HG03460 (cell line): ENCODE results near the gene BEX4.
A peak's percentile ranks its signal among the peaks of the same experiment; 100 is the strongest.
"Not testable (repeated sequence)": the region's sequence is repeated elsewhere in the genome, so short reads cannot be mapped to it uniquely, and the experiment has no call there.

ENCODE experiments used
- ATAC-seq: cut with Tn5 transposase; IDR thresholded peaks from one replicate; pipeline ENCODE4 v1.9.1; 2021; ENCODE audit not compliant: unreplicated experiment

The BEX4 gene, protein sequence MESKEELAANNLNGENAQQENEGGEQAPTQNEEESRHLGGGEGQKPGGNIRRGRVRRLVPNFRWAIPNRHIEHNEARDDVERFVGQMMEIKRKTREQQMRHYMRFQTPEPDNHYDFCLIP

DNA sequence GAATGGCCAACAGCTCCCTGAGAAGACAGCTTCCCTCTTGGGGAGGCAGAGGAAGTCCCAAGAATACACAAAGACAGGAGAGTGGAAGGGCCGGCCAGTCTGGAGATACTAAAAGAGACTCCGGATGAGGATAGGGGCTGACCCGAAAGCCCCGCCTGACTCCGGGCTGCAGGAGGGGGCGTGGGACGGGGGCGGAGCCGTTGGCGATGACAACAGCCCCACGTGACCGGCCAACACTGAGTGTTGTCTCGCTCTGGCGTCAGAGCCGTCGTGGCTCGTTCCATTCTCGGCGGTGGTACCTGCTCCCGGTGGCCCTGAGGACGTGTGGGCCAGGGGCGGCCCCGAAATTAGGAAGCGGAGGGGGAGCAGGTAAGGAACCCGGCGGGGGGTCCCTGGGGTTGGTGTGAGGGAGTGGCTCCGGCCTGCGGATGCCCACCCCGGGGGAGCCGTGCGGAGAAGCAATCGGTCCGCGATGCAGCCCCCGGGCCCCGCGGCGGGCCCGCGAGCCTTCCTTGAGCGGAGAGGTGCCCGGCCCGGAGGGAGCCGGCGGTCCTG is at the start of gene BEX4:
BEX4 (plus strand) TSS at position 239 of the 555 bp plus-strand sequence. CDS start 1,046 bp downstream, outside the sequence.
- ATAC-seq, result peak; percentile 86

DNA sequence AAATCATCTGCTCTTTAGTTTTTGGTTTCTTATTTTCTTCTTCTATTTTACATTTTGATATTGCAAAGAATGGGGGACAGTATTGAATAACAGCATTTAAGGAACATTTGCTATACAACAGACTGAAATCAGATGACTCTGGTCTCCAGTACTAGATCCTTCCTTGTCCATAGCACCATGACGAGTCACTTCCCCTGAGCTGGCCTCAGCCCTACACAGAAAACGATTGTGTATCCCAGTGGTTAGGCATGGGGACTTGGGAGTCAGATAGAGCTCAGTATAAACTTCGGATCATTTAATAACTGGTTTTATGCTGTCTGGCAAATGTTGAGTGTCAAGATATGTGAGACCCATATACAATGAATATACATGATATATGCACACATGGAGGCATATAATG is 44.7 kb upstream of the BEX4 start:
- ATAC-seq, result no peak

DNA sequence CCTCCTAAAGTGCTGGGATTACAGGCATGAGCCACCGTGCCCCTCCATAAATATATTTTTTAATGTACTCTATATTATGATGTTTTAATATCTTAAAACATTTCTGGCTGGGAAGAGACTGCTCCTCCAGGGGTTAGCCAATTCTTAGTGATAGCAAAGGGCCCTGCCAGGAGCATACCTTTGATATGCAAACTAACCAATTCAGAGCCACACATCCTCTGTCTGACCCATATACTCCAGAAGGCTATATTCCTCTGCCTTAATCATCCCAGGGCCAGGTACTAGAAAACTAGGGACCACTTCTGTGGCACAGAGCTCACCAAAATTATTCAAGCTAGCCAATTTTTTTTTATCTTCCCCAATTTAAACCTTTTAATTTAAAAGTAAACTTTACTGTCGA is 43.6 kb upstream of the BEX4 start:
- no peak for ATAC-seq

DNA sequence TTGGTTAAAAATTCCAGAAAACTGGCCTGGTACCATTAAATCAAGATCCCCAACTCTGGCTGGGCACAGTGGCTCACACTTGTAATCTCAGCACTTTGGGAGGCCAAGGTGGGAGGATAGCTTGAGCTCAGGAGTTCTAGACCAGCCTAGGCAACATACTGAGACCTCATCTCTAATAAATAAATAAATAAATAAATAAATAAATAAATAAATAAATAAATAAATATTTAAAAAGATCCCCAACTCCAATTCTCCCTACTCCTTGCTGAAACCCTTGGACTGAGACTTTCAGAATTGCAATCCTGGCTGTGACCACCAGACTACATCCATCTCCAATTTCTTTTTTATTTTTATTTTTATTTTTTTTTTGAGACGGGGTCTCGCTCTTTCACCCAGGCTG is 39.7 kb upstream of the BEX4 start:
- not testable (repeated sequence) for ATAC-seq

DNA sequence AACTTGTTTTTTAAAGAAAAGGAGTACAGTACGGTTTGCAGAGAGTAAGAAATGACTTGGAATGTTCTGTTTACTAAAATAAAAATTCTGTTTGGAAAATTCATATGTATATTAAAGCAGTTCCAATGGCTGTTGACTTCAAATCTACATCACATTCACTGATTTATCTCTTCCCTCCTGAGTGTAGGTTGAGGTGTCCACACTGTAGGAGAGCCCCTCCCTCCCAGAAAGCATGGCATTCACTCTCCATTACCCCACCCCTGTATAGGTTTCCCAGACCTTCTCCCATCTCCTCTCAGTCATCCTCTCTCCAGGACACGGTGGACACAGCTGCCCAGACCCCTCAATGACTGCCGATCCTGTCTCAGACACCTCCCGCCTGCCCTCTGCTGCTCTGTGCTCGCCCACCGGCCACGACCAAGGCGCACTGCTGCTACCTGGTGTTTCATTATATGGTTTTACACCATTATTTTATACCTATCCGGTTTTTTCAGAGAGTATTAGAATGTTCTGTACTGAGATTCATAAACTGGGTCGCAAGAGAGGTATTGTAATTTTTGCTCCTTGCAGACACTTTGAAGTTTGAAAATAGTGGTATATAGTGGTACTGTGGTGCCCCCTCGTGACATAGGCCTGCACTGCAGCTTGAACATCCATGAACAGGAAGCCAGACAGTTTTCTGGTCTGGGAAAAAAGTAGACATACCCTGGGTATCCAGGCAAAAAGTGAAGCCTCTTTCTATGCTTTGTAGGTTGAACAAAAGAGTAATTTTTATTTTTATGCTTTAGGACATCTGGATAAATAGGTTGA is 38.8 kb upstream of the BEX4 start:
- no peak for ATAC-seq

DNA sequence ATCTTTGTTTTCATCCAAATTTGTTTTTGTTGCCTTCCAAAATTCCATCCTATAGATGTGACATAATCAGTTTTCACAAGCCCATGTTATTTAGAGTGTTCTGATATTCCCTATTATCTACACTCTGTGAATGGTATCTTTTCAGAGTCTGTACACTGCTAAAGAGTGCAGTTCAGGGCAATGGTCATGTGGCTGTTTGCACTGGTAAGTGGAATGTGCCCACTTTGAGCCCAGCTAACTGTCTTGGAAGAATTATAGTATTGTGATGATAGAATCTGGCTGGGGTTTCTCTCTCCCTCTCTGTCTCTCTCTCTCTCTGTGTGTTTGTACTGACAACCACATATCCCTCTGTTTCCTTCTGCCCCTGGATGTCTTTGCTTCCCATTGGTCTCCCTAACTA is 37.4 kb upstream of the BEX4 start:
- no peak for ATAC-seq

DNA sequence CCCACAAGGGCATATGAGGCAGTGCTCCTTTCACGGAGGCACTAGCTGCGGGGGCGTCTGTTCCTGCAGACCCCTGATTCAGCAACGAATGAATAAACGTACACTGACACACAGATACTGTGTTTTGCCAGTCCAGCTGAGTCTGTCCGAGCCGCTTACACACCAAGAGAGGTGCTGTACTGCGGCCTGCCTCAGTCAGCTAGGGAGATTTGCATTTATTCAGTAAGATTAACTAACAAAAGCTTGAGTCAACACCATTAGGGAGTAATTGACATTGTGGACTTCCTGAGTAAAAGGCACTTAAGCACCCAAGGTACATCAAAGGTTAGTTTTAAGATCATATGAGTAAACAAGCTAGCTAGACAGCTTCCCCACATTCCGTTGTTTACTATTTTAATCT is 31.0 kb upstream of the BEX4 start:
- no peak for ATAC-seq

DNA sequence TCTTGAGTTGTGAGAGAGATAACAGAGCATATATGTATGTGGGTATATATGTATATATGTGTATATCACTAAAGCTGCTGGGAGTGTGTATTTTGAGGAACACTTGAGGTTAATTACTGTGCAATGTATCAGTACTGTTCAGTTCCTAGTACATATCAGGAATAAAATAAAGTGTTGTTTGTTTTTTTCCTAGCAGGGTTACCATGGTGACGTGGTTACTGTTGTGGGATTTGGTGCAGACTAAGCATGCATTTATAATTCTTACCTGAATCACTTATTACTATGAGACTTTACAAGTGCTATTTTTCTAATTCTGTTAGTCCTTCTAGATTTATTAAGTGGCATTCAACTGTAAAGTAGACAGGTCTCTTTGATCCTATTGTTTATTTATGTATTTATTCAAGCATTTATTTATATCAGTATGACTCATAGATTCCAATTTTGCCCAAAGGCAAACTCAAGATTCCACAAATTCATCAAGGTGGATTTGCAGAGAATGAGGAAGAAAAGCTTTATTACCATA is 26.9 kb upstream of the BEX4 start:
- ATAC-seq, result no peak

DNA sequence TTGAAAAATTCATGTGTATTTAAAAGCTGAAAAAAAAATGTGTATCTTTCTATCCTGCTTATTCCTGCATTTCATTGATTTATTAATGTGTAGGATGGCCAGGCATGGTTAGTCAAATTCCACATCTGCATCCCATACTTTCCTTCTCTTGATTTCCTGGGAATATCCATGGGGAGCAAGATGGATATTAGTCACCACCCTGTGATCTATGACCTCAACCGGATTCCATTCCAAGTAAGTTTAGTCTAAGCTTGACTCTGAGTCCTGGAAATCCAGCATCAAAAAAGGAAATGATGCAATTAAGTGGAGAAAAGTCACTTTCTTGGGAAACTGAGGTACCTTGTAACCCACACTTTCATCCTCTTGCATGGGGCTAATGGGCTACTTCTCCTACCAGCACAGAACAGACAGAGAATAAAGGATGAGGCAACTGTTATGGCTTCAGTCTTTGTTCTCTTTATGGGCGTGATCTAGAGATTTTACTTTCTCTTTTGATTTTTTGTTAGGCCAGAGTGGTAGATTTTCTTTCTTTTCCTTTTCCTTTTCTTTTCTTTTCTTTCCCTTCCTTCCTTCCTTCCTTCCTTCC is 17.1 kb upstream of the BEX4 start:
- no peak for ATAC-seq

DNA sequence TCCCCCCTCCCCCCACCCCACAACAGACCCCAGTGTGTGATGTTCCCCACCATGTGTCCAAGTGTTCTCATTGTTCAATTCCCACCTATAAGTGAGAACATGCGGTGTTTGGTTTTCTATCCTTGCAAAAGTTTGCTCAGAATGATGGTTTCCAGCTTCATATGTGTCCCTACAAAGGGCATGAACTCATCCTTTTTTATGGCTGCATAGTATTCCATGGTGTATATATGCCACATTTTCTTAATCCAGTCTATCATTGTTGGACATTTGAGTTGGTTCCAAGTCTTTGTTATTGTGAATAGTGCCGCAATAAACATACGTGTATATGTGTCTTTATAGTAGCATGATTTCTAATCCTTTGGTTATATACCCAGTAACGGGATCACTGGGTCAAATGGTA is 16.2 kb upstream of the BEX4 start:
- not testable (repeated sequence) for ATAC-seq

DNA sequence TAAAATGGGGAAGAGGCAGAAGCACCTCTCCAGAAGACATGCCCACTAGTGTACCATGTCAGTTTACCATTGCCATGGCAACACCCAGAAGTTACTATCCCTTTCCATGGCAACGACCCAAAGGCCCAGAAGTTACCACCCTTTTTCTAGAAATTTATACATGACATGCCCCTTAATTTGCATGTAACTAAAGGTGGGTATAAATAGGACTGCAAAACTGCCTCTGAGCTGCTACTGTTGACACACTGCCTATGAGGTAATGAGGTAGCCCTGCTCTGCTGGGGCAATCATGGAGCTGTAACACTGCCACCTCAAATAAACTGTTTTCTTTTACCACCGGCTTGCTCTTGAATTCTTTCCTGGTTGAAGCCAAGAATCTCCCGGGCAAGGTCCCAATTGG is 13.9 kb upstream of the BEX4 start:
- ATAC-seq, result no peak

DNA sequence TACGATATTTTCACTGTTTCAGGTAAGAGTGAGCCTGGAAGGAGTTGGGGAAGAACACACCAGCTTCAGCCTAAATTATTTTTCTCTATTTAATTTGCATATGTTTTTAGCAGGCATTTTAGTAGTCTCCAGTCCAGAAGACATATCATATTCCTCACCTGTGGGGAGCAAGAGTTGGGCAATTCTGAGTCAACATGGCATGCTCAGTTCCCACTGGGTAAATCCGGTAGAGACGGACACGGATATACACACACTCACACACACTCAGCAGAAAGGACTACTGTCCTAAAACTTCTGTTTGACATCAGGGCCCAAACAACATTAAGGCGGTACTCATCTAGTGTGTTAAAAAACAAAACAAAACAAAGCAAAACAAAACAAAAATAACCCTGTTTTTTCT is 4.9 kb upstream of the BEX4 start:
- no peak for ATAC-seq

DNA sequence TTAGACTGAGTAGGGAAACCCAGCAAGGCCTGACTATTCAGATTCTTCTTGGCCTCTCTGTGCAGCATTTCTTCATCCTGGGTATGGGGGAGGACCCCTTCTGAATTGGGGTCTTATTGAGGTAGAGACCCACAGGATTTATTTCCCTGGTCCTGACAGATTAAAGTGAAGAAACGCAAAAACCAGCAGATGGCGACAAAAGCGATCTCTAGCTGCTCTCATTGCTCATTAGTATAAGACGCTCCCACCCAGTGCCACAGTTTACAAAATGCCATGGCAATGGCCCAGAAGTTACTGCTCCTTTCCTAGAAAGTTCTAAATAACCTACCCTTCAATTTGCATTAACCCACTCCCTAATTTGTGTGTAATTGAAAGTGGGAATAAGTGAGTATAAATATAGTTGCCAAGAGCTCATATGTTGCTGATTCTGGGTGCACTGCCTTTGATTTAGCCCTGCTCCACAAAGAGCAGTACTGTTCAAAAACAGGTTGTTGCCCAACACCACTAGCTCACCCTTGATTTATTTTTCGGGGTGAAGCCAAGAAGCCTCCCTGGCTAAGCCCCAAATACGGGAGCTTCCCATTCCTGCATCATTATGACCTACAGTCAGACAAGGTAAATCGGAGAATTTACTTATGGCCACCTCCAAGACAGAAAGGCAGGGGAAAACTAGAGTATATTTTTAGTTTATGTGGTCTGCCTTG is 3.7 kb upstream of the BEX4 start:
- ATAC-seq, result no peak

DNA sequence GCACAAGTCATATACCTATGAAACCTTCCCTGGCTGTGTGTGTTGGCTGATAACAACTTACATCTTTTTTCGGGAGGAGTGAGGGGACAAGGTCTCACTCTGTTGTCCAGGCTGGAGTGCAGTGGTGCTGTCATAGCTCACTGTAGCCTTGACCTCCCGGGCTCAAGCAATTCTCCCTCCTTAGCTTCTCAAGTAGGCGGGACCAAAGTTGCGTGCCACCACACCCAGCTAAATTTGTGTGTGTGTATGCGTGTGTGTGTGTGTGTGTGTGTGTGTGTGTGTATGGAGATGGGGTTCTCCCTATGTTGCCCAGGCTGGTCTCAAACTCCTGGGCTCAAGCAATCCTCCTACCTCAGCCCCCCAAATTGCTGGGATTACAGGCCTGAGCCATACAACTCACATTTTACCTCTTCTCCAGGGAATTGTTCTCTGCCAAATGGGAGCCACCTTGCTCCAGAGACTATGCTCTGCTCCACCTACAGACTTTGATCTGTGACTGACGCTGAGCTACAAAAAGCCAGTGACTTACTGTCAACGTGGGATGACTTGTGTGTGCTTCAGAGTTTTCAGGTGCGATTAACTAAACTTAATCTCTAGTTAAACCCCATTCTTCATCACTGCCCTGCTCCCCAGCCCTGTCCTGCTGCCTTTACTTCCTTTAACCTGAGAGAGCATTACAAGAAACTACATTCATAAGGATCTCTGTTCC is 2.0 kb upstream of the BEX4 start:
- ATAC-seq, result no peak

DNA sequence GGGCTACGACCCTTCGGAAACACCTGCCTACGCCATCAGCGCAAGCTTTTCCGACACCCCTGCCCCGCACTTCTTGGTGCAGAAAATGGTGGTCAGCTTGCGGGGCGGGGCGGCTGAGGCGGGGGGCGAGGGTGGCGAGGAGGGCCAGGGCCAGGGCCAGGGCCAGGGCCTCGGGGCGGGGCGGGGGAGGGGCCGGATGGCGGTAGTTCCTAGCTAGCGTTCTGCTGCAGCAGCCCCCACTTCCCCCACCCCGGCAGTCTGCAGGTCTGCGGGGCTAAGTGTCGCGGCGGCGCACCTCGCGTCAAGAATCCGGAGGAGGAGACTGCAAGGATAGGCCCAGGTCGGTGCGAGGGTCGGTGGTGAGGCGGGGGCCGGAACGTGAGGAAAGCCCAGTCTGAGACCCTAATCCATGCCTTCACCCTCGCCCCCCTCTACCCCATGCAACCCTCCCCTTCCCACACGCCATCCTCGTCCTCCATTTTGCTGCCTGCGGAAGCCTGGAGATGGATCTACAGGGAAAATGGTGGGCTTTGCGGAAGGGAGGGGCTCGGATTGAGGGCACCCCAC is 600 bp downstream of the BEX4 start:
- ATAC-seq, result peak; percentile 8

DNA sequence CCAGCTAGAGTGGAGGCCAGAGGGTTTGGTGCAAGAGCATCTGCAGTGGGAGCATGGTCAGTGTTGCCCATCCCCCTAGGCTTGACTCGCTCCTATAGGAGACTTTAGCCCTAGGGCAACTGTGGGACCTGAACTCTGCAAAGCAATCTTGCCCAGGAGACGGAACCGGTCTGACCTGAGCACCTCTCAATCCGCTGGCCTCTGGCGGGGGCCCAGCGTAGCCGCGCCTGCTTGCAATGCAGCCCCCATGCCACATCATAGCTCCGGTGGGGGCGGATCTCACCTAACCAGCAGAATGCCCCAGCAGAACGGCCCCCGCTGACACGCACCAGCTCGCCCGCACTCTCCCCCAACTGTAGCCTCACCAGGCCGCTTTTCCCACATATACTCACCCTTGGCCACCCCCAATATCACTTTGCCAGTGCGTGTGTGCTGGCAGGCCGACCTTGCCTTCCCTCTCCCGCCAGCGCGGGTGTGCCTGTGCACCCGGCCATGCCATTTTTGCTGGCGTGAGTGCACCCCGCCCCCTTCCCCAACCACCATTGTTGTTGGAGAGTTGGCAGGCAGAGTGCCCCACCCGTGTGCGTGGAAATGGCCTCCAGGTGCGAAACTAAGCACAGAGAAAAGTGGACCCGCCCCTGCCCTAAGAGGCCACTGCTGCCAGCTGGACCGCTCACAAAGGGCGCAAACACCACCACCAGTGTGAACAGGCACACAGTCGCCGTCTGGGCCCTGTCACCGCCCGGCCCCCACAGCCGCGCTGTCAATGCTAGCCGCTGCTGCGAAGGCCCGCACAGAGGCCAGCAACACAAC is 5.8 kb downstream of the BEX4 start:
- ATAC-seq, result no peak

DNA sequence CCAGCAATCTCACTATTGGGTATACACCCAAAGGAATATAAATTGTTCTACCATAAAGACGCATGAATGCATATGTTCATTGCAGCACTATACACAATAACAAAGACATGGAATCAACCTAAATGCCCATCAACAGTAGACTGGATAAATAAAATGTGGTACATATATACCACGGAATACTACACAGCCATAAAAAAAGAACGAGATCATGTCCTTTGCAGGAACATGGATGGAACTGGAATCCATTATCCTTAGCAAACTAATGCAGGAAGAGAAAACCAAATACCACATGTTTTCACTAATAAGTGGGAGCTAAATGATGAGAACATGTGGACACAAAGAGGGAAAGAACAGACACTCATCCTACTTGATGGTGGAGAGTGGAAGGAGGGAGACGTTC is 11.0 kb downstream of the BEX4 start:
- not testable (repeated sequence) for ATAC-seq

DNA sequence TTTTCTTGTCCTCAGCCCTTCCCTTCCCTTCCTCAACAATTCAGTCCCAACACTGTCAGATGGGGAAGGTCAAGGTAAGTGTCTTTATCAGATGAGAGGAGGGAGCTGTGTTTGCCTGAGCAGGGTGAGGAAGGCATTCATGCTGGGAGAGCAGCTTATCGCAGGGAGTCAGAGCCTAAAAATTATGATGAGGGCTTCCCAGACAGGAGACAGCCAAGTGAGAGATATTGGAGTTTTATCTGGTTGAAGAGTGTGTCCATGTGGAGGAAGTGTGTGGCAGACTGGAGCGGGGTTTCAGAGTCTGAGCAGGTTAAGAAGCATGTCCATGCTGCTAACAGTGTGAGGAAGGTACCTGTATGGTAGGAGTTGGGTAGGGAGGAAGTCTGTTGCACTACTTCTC is 18.4 kb downstream of the BEX4 start:
- no peak for ATAC-seq

DNA sequence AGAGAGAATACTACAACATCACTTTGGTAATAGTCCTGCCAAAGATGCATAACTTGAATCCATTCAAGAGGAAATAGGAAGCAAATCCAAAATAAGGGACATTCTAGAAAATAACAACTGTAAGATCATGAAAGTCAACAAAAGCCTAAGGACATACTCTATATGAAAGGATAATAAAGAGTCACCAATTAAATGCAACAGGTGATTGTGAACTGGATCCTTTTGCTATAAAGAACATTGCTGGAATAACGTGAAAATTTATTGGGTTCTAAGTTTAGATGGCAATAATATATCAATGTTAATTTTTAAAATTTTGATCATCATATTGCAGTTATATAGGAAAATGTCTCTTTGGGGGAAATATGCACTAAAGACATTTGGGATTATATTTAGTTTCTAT is 20.0 kb downstream of the BEX4 start:
- ATAC-seq, result no peak

DNA sequence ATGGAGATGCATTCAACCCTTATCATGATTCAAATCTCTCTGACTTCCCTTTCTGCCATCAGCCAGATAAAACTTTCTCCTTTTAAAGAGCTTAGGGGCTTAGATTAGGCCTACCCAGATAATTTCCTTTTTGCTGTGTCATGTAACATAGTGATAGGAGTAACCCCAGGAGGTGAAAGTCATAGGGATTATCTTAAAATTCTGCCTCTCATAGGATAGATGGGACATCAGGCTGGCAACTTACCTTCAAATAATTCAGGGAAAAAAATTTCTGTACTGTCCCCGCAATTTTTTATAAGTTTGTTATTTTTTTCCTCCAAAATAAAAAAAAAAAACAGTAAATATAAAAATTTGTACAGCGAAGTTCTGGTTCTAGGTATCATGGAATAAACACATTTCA is 20.7 kb downstream of the BEX4 start:
- ATAC-seq, result not testable (repeated sequence)
